Measurements from ENCODE around the gene KLLN.
A peak's percentile ranks its signal among the peaks of the same experiment; 100 is the strongest.
"Not testable (repeated sequence)": the region's sequence is repeated elsewhere in the genome, so short reads cannot be mapped to it uniquely, and the experiment has no call there.

Gene KLLN

DNA sequence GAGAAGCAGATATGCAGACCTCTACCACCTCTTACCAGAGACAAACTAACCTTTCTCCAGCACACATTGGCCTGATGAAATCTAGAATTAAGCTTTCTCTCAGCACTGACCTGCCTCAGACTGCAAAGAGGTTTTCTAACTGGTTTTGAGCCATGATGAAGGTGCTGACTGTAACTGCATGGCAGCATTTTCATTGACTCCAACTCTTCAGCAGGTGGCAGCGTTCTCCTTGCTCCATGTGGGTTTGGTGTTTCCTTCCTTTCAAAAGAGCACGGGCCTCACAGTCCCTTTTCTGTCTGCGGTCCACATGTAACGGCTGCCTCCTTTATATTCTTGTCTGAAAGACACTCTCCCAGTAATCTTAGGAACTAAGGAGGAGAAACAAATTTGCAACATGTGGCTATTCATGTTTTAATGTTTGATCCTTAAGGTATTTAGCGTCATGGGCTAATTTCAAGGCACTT lies 12.6 kb downstream of the KLLN start:
- no peak for TF ChIP-seq ZFX (IDR thresholded peaks at IDR 0.05; ENCODE audit: borderline replicate concordance)
- TF ChIP-seq, protein P1, sequence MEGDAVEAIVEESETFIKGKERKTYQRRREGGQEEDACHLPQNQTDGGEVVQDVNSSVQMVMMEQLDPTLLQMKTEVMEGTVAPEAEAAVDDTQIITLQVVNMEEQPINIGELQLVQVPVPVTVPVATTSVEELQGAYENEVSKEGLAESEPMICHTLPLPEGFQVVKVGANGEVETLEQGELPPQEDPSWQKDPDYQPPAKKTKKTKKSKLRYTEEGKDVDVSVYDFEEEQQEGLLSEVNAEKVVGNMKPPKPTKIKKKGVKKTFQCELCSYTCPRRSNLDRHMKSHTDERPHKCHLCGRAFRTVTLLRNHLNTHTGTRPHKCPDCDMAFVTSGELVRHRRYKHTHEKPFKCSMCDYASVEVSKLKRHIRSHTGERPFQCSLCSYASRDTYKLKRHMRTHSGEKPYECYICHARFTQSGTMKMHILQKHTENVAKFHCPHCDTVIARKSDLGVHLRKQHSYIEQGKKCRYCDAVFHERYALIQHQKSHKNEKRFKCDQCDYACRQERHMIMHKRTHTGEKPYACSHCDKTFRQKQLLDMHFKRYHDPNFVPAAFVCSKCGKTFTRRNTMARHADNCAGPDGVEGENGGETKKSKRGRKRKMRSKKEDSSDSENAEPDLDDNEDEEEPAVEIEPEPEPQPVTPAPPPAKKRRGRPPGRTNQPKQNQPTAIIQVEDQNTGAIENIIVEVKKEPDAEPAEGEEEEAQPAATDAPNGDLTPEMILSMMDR (IDR thresholded peaks at IDR 0.05), result peak; percentile 82
- H3K27ac ChIP-seq, result no peak overlapping the region

DNA sequence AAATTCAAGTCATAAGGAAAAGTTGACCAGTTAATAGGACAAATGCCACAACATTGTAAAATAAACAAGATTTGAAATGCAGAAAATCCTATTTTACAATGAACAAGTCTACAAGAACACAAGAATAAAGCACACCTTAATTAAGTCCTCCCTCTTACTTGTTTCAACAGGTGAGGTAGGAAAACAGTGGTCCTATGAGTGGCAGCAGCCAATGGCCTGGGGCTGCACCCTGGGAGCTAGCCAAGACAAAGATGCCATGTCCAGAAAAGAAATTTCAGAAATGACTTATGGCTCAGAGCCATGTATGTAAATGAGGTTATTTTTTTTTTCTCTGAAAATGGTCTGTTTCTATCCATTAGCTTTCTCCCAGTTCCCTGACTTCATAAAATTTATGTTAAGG lies 14.3 kb downstream of the KLLN start:
- TF ChIP-seq ZFX (IDR thresholded peaks at IDR 0.05; ENCODE audit: borderline replicate concordance), result no peak
- TF ChIP-seq, protein P1 (IDR thresholded peaks at IDR 0.05), result no peak
- no peak overlapping the region for H3K27ac ChIP-seq

DNA sequence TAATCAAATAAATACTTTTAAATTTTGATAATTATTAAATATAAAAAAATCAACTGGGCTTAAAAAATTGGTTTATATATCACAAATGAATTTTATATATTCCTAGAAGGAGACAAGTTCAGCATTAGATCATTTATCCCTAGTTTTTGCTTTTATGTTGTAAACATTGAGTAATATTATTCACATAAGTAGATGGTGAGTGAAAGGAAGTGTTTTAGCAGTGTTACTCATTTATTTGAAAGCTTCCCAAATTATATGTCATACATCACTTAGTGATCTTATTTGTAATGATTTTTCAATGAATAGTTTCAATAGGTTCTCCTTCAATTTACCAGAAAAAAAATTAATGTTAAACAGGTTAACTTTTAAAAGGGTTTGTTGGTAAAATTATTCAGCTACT lies 15.8 kb downstream of the KLLN start:
- H3K27ac ChIP-seq, result no peak overlapping the region
- TF ChIP-seq, protein P1 (IDR thresholded peaks at IDR 0.05), result no peak
- no peak for TF ChIP-seq ZFX (IDR thresholded peaks at IDR 0.05; ENCODE audit: borderline replicate concordance)

DNA sequence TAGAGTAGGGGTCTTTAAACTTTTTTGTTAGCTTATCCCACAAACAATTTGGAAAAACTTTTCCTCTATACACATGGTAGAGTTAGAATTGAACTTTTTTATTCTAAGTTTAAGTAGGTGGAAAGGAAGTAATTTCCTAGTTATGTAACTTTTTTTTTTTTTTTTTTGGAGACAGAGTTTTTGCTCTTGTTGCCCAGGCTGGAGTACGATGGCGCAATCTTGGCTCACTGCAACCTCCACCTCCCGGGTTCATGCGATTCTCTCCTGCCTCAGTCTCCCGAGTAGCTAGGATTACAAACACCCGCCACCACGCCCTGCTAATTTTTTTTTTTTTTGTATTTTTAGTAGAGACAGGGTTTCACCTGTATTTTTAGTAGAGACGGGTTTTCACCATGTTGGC lies 16.6 kb downstream of the KLLN start:
- H3K27ac ChIP-seq, result not testable (repeated sequence)

DNA sequence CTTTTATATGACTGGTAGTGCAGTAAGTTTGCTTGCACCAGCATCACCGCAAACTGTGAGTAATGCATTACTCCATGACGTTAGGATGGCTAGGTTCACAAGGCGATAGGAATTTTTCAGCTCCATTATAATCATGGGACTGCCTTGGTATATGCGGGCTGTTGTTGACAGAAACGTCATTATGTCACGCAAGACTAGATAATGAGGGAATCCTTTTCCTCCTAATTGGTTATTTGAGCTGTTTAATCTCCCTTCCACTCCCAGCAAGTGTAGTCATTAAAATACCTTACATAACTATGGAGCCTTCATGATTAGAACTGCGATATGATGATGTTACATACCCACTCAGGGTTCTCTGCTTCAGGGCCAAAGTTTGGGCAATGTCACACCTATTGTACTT lies 17.3 kb downstream of the KLLN start:
- H3K27ac ChIP-seq, result no peak overlapping the region; the same call in 1 of the 2 replicates
- TF ChIP-seq ZFX (IDR thresholded peaks at IDR 0.05; ENCODE audit: borderline replicate concordance), result no peak
- TF ChIP-seq, protein P1 (IDR thresholded peaks at IDR 0.05), result no peak

DNA sequence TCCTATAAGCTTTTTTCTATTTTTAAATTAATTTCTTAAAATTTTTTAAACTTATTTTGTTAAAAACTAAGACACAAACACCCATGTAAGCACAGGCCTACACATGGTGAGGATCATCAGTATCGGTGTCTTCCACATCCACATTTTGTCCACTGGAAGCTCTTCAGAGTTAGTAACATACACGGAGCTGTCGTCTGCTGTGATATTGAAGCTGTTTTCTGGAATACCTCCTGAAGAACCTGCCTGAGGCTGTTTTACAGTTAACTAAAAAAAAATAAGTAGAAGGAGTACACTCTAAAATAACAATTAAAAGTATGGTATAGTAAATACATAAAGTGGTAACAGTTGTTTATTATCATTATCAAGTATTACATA lies 17.7 kb downstream of the KLLN start:
- H3K27ac ChIP-seq, result no peak overlapping the region; the same call in 1 of the 2 replicates
- TF ChIP-seq, protein P1 (IDR thresholded peaks at IDR 0.05), result no peak
- TF ChIP-seq ZFX (IDR thresholded peaks at IDR 0.05; ENCODE audit: borderline replicate concordance), result no peak

DNA sequence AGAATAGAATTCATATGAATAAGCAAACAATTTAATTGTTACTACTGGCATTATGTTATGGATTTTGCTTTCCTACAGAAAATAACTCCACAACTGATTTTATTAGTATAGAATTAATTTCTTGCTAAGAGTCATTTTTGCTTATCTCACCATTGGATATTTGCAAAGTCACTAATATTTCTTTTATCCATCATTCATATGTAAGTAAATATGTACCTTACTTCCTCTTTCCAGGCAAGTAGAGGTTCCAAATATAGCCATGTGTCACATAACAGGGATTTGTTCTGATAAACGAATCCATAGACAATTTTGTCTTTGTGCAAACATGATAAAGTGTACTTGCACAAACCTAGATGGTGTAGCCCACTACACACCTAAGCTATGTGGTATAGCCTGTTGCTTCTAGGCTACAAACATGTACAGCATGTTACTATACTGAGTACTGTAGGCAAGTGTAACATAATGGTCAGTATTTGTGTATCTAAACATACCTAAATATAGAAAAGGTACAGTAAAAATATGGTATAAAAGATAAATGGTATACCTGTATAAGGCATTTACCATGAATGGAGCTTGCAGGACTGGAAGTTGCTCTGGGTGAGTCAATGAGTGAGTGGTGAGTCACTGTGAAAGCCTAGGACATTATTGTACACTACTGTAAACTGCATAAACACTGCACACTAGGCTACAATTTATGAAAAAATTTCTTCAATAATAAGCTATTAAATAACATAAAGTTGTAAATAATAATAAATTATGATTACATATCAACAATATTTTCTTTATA lies 18.3 kb downstream of the KLLN start:
- no peak overlapping the region for H3K27ac ChIP-seq
- TF ChIP-seq ZFX (IDR thresholded peaks at IDR 0.05; ENCODE audit: borderline replicate concordance), result no peak
- TF ChIP-seq, protein P1 (IDR thresholded peaks at IDR 0.05), result no peak

Data from 22Rv1 (cell line).